GM23338 (cell line): ENCODE data around the gene PLCL1. TPM values are rescaled to one million over a fixed set of nuclear protein-coding genes. Genes with fewer than 3 reads are reported as not detected.

Source experiments
- ATAC-seq: fragments of 200-7000 bp; cut with Tn5 transposase; 3 replicates; pipeline ENCODE4 v1.9.1; 2020
- DNase-seq: peaks from one replicate; pipeline ENCODE4 v3.0.0-alpha.2; 2015; ENCODE audit warnings: low spot score
- H2AFZ ChIP-seq: fragments of 200-600 bp; sonication (generic); 2 replicates; pipeline ENCODE4 v1.8.0; 2016; ENCODE audit warnings: antibody characterized with exemption, mild to moderate bottlenecking, moderate library complexity
- H3F3A ChIP-seq: fragments of 200-600 bp; sonication (generic); replicated peaks from 2 replicates; pipeline ENCODE4 v1.8.0; 2017; ENCODE audit warnings: antibody characterized with exemption, mixed run types, low read depth
- H3K27ac ChIP-seq: fragments of 200-600 bp; sonication (generic); 2 replicates; pipeline ENCODE4 v1.6.1; 2016; ENCODE audit warnings: low read depth
- H3K27me3 ChIP-seq: fragments of 200-600 bp; sonication (generic); 2 replicates; pipeline ENCODE4 v1.8.0; 2016; ENCODE audit warnings: mild to moderate bottlenecking, mixed run types, moderate library complexity; ENCODE audit not compliant: insufficient read depth
- H3K36me3 ChIP-seq: fragments of 200-600 bp; sonication (generic); 2 replicates; pipeline ENCODE4 v1.8.0; 2016; ENCODE audit warnings: mild to moderate bottlenecking; ENCODE audit not compliant: insufficient read depth
- H3K4me1 ChIP-seq: fragments of 200-600 bp; sonication (generic); 2 replicates; pipeline ENCODE4 v1.8.0; 2016; ENCODE audit warnings: mild to moderate bottlenecking, moderate library complexity; ENCODE audit not compliant: insufficient read depth
- H3K4me2 ChIP-seq: fragments of 200-600 bp; sonication (generic); 2 replicates; pipeline ENCODE4 v1.7.1; 2017; ENCODE audit warnings: mixed run types
- H3K4me3 ChIP-seq: fragments of 200-600 bp; sonication (generic); 2 replicates; pipeline ENCODE4 v1.6.1; 2016; ENCODE audit warnings: mixed run types
- H3K79me2 ChIP-seq: fragments of 200-600 bp; sonication (generic); replicated peaks from 2 replicates; pipeline ENCODE4 v1.8.0; 2017; ENCODE audit warnings: mild to moderate bottlenecking; ENCODE audit not compliant: insufficient read depth
- H3K9me2 ChIP-seq: fragments of 200-600 bp; sonication (generic); 2 replicates; pipeline ENCODE4 v1.8.0; 2017; ENCODE audit not compliant: insufficient read depth
- H4K20me1 ChIP-seq: fragments of 200-600 bp; sonication (generic); replicated peaks from 2 replicates; pipeline ENCODE4 v1.8.0; 2017; ENCODE audit warnings: mild to moderate bottlenecking; ENCODE audit not compliant: insufficient read depth
- H3K27ac Mint-ChIP-seq: 2 replicates; pipeline ENCODE4 v1.8.0; 2020; ENCODE audit warnings: inconsistent platforms, mild to moderate bottlenecking, moderate library complexity, mixed read lengths
- H3K27me3 Mint-ChIP-seq: 3 replicates; pipeline ENCODE4 v1.8.0; 2022; ENCODE audit warnings: low read depth, mild to moderate bottlenecking, moderate library complexity, mixed read lengths, inconsistent platforms; ENCODE audit not compliant: insufficient read depth, poor library complexity
- H3K36me3 Mint-ChIP-seq: 3 replicates; pipeline ENCODE4 v1.8.0; 2021; ENCODE audit warnings: low read depth, mild to moderate bottlenecking, inconsistent platforms, moderate library complexity, mixed read lengths
- H3K4me1 Mint-ChIP-seq: 3 replicates; pipeline ENCODE4 v1.8.0; 2020; ENCODE audit warnings: mild to moderate bottlenecking, inconsistent platforms, mixed read lengths
- H3K4me3 Mint-ChIP-seq: 3 replicates; pipeline ENCODE4 v1.8.0; 2021; ENCODE audit warnings: moderate library complexity, mild to moderate bottlenecking, inconsistent platforms, mixed read lengths
- H3K9me3 Mint-ChIP-seq: 3 replicates; pipeline ENCODE4 v1.8.0; 2020; ENCODE audit warnings: moderate library complexity, mild to moderate bottlenecking, inconsistent platforms, mixed read lengths
- CREB1 ChIP-seq: fragments of 250-450 bp; sonication (Bioruptor Pico); IDR thresholded peaks from 2 replicates; pipeline ENCODE4 v1.5.0; 2020; ENCODE audit warnings: low read depth, mild to moderate bottlenecking, moderate library complexity
- CTCF ChIP-seq, 2 experiments: fragments of 200-600 bp in 1 of 2; sonication (generic) in 1 of 2; conservative IDR thresholded peaks; 2 replicates each; pipeline versions ENCODE4 v1.5.1 to v1.6.1; 2016 to 2017; ENCODE audit warnings: antibody characterized with exemption in 2 of 2, low read depth in 2 of 2, mild to moderate bottlenecking in 2 of 2, moderate library complexity in 1 of 2
- ETS1 ChIP-seq: IDR thresholded peaks from 2 replicates; pipeline ENCODE4 v1.6.1; 2016; ENCODE audit warnings: antibody characterized with exemption
- EZH2 ChIP-seq: fragments of 200-600 bp; sonication (generic); IDR thresholded peaks from one replicate; pipeline ENCODE4 v1.8.0; 2017; ENCODE audit warnings: antibody characterized with exemption, mild to moderate bottlenecking, low read depth; ENCODE audit not compliant: unreplicated experiment
- EZH2phosphoT487 ChIP-seq: fragments of 200-600 bp; sonication (generic); IDR thresholded peaks from one replicate; pipeline ENCODE4 v1.8.1; 2018; ENCODE audit warnings: antibody characterized with exemption; ENCODE audit not compliant: unreplicated experiment
- JUNB ChIP-seq: IDR thresholded peaks from one replicate; pipeline ENCODE4 v1.6.1; 2016; ENCODE audit warnings: antibody characterized with exemption; ENCODE audit not compliant: unreplicated experiment
- NANOG ChIP-seq: IDR thresholded peaks from 2 replicates; pipeline ENCODE4 v1.6.1; 2016; ENCODE audit warnings: antibody characterized with exemption, borderline replicate concordance
- POLR2AphosphoS5 ChIP-seq: IDR thresholded peaks from 2 replicates; pipeline ENCODE4 v1.6.1; 2016; ENCODE audit warnings: antibody characterized with exemption, low read depth
- REST ChIP-seq: IDR thresholded peaks from one replicate; pipeline ENCODE4 v1.6.1; 2018; ENCODE audit warnings: antibody characterized with exemption; ENCODE audit not compliant: unreplicated experiment
- STAT1 ChIP-seq: IDR thresholded peaks from one replicate; pipeline ENCODE4 v1.6.1; 2016; ENCODE audit warnings: antibody characterized with exemption; ENCODE audit not compliant: unreplicated experiment
- ZNF114 ChIP-seq: fragments of 250-450 bp; sonication (Bioruptor Pico); IDR thresholded peaks from 2 replicates; pipeline ENCODE4 v1.5.0; 2020; ENCODE audit warnings: mild to moderate bottlenecking, moderate library complexity
- ZNF331 ChIP-seq: fragments of 250-450 bp; sonication (Bioruptor Pico); IDR thresholded peaks from 2 replicates; pipeline ENCODE4 v1.5.0; 2020; ENCODE audit warnings: low read depth, mild to moderate bottlenecking, moderate library complexity
- ZNF462 ChIP-seq: fragments of 250-450 bp; sonication (Bioruptor Pico); IDR thresholded peaks from 2 replicates; pipeline ENCODE4 v1.5.0; 2020; ENCODE audit warnings: mild to moderate bottlenecking, moderate library complexity
- polyA plus RNA-seq: library from polyadenylated mRNA; unstranded; fragments of >200 nt; fragmentation: Nextera tagmentation; extraction: Ambion mirVana; gene quantifications from 2 replicates; pipeline ENCODE4 v1.2.1, GENCODE V29; 2016
- total RNA-seq: library from RNA; depleted of rRNA; stranded (reverse); fragments of >200 nt; shearing (Covaris generic); gene quantifications from 2 replicates; pipeline ENCODE4 v1.2.3, GENCODE V29; 2014

The PLCL1 gene
- total and polyA plus RNA-seq, 2 experiments from 2014 or later: not detected

GRCh38 chr2:197949224-197949623 lies 144.8 kb downstream of the PLCL1 start:
- no peaks in the 10 kb centered on the region for H3K79me2 ChIP-seq
- H3K9me2 ChIP-seq: 0 out of 2 replicates have a peak, but pooled peaks cover 4% of the 10 kb centered on the region
- H3K4me2 ChIP-seq: no peak overlapping the region
- H3K27me3 Mint-ChIP-seq: no peaks in the 10 kb centered on the region
- no peak for DNase-seq
- H4K20me1 ChIP-seq: no peaks in the 10 kb centered on the region
- H3K4me3 Mint-ChIP-seq: no peak overlapping the region; the same call in 2 of the 3 replicates
- H3K27ac ChIP-seq: no peak overlapping the region
- TF ChIP-seq ZNF114 (CRISPR knock-in tag) (no peak), ETS1 (no peak), EZH2 (no peak), ZNF331 (CRISPR knock-in tag) (no peak), EZH2phosphoT487 (no peak), STAT1 (no peak), NANOG (no peak), REST (no peak), ZNF462 (CRISPR knock-in tag) (no peak), JUNB (no peak), POLR2AphosphoS5 (no peak), CTCF (conservative IDR thresholded peaks at IDR 0.05; ENCODE audit: low read depth in 2 of 2) (no peak), CREB1 (CRISPR knock-in tag) (no peak)
- peaks cover 18% of the 10 kb centered on the region for H3K4me1 Mint-ChIP-seq
- no peak overlapping the region for H3K27ac Mint-ChIP-seq
- H3K4me3 ChIP-seq: no peak overlapping the region
- no peaks in the 10 kb centered on the region for H3K36me3 Mint-ChIP-seq
- peaks cover 6% of the 10 kb centered on the region for H3K4me1 ChIP-seq
- no peaks in the 10 kb centered on the region for H3K9me3 Mint-ChIP-seq
- no peak; the same call in 2 of the 3 replicates for ATAC-seq
- H3F3A ChIP-seq: no peaks in the 10 kb centered on the region
- H2AFZ ChIP-seq: no peak overlapping the region
- H3K36me3 ChIP-seq: no peaks in the 10 kb centered on the region
- no peaks in the 10 kb centered on the region for H3K27me3 ChIP-seq
